HUDEP-2 (cell line): ENCODE data around the gene BOLA1.
"Not testable (repeated sequence)": the region's sequence is repeated elsewhere in the genome, so short reads cannot be mapped to it uniquely, and the experiment has no call there.

Experiments
- DNase-seq, 76 experiments: peaks; one replicate each; lab custom pipeline; 2025; ENCODE audit not compliant: unreplicated experiment in 76 of 76; lab: John Stamatoyannopoulos, UW

The BOLA1 gene

DNA sequence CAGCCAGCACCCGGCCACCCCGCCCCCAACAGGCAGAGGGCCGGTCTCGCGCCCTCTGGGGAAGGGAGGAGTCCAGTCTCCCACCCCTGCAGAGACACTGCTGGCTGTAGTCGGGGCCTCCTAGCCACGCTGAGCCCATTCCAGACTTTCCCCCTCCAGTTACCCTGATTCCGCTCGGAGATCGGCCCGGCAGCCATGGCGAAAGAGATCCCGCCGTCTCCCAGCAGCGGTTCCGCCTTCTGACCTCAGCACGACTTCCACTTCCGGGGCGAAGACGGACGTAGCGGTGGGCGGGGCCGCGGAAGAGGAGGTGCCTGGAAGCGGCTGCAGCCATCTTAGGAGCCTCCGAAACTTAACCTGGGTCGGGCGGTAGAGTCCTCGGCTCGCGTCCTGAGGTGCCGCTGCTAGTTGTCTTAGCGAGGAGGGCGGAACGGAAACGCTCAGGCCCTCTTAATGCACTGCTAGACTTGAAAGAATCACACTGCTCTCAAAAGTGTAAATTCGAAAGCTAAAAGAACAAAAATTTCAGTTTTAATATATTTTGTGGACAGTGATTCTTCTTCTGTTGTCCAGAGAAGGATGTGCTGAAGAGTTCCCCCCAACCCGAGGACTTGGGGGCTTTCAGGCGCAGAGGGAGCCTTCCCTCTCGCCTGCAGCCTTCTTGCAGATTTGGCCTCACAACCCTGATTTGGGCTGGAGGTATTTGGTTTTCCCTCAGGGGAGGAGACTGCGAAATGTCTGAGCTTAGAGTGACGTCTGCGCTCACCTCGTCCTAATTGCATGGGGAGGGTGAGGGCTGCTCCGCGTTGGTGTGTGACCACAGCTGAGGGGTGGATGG lies 28.4 kb downstream of the BOLA1 start, which contains the start of gene SF3B4:
TSS of gene SF3B4 (minus strand) at position 241 of the 838 bp plus-strand sequence. CDS start at position 197, 44 bp downstream.
- DNase-seq, result peak in 74 of 76 experiments; percentile 39 to 94 (median 84)

DNA sequence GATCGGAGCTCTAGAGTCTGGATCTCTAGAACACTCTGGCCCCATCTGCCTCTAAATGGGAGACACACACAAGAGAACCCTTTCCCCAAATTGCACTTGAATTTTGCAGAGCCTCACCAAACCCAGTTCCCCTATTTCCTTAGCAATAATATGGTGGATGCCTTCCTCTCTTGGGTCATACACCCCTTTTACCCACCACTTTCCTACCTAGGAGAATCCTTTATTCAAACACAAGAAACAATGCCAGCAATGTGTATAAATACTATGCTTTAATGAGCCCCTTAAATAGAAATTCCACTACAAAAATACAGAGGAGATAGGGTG lies 29.0 kb downstream of the BOLA1 start:
- DNase-seq, result no peak

DNA sequence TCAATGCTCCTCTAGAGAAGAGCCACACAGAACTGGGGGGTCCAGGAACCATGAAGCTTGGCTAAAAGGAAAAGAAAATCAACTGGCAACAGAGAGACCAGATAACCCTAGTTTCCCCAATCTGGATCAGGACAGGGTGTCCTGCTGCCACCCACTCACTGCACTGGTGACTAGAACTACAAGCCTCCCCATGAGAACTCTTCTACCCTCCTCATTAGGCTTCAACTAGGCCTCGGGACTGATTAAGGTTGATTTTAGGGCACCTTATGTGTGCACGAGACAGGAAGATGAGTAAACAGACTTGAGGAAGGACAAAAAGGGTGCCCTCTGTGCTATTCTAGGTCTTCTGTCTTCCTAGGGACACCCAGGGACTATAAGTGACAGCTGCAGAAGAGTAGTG lies 30.5 kb downstream of the BOLA1 start:
- no peak for DNase-seq

DNA sequence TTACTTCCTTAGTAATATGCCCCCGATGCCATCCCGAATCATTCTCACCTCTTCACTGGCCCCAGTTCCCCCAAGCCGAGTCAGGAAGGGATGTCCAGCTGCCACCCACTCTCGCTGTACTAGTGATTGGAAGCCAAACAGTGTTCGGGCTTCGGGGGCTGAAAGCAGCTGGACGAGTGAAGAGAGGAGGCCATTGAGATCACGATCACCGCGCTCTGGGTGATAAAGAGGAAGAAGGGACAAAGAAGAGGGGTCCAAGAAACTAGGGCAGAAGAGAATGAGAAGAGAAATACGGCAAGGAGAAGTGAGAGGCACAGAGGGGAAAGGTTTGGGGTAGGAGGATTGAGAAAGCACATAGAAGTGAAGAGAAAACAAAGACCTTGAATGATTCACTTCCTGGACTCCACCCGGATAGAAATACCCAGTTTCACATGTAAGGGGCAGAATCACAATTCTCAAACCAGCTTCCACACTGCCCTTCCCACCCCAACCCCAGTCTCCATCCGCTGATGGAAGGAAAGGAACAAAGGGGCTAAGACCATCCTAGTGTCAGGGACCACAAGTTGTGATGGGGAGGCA lies 31.9 kb downstream of the BOLA1 start:
- no peak for DNase-seq

DNA sequence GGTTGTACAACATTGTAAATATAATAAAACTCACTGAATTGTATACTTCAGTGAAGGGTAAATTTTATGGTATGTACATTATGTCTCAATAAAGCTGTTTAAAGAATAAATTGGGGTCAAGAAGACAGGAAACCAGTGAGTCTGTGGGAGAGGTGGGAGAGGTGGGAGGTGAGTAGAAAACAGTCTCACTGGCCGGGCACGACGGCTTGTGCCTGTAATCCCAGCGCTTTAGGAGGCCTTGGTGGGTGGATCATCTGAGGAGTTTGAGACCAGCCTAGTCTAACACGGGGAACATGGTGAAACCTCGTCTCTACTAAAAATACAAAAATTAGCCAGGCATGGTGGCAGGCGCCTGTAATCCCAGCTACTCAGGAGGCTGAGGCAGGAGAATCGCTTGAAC lies 33.1 kb downstream of the BOLA1 start:
- DNase-seq, result no peak

DNA sequence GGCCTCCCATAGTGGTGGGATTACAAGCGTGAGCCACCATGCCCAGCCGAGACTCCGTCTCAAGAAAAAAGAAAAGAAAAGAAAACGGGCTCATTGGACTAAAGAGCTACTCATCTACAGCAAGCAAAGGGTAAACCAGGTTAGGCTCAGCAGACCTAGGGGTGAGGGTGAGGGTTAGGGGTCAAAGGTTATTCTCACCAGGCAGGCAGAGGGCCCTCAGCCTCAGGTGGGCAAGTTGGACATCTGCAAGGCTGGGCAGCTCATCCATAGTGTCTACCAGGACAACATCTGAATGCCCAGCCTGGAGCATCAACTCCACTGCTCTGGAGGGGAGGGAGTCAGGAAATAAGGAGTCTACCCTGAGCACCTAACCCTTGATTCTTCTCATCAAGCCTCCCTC lies 33.8 kb downstream of the BOLA1 start:
- no peak for DNase-seq

DNA sequence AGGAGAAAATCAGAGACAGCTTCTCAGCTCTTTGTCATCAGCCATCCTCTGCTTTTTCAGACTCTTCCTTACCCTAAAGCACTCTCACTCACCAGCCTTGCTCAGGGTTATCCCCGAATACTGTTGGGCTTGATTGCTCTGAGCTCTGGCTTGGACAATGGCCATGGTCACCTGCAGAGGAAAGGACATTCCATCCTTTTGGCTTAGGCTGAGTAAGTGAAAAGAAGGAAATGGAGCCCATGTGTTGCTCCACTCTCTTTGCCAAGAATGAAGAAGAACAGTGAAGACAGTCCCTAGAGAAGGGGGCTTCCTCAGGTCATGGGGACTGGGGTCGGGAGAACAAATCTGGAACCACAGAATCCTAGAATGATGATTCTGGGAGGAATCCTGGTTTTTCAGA lies 35.0 kb downstream of the BOLA1 start:
- no peak for DNase-seq

DNA sequence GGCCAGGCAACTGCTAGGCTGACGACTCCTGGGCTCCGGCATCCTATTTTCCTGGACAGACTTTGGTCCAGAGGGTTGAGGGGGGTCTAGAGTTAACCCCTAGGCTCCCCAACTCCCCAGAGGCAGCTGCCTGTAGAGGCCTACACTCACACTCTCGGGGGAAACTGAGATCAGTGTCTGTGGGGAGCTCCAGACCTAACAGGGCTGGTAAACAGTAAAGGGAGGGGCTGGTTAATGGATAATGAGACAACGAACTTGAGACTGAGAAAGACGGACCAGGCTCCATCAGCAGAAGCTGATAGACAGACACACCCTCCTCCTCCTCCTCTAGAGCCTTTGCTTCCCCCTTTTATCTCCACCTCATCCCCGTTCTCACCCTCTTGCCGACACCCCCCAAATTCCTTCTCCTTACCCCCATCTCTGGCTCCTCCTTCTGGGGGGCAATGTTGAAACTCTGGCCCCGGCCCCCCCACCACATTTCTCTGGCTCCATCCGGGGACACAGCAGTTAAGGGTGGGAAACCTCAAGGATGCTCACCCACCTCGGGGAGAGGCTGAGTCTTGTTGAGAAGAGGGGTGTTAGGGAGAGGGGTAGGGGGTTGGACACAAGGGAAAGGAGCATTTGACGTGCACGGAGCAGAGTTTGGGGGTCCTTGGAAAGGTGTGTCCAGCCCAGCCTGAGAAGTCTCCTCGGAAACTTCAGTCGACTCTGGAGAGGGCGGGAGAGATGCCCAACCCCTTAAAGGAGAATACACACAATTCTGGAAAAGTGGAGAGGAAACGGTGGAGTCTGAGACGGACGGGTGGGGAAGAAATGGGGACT lies 37.0 kb downstream of the BOLA1 start, which contains the start of gene MTMR11:
TSS of gene MTMR11 (minus strand) at position 710 of the 822 bp plus-strand sequence. CDS start at position 478, 232 bp downstream.
- peak in 10 of 76 experiments; percentile 7 to 30 (median 15) for DNase-seq

DNA sequence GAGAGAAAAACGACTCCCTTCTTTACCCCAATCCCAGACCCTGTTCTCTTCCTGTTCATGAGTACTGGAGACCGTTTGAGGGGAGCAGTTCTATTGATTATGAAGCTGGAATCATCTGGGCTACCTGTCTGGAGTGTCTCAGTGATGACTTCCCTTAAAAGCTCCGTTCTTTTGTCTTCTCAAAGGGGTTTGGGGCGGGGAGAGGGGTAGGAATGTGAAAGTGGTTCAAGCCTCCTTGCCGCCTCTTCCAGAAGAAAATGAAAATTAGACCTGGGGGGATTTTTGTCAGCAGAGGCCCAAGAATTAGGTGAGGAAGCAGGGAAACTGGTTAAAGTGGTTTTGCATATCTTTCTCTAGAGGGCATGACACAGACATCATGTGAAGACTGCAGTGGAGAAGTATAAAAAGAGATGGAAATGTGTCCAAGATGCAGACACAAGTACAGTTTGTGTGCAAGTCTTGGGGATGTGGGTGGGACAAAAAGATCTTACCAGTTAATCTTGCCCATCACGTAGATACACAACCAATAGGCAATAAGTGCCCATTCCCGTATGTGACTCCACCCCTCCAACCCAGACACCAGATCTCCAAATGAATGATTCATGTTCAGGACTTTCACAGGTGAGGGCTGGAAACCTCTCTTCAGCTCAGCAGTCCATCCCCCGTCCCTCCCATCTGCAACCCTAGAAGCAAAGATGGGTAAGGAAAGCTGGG lies 37.8 kb downstream of the BOLA1 start:
- DNase-seq, result peak in 6 of 76 experiments; percentile 3 to 18 (median 12)

DNA sequence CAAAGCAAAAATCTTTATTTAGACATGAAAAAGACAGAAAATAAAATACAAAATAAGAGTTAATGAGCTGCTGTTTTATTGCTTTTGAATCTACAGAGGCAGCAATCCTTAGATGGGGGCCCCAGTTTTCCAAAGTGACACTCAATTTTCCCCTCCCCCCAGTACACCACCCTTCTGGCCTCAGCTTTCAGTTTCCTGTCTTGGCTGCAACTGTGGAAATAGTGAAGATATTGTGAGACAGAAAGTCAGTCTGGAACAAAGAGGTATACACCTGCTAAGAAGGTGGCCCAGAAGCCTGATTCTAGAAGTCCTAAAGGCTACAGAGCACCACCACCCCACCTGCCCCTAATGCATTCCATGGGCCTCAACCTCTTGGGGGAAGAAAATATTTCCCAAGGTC lies 38.4 kb downstream of the BOLA1 start:
- peak in 1 of 76 experiments; percentile 11 for DNase-seq

DNA sequence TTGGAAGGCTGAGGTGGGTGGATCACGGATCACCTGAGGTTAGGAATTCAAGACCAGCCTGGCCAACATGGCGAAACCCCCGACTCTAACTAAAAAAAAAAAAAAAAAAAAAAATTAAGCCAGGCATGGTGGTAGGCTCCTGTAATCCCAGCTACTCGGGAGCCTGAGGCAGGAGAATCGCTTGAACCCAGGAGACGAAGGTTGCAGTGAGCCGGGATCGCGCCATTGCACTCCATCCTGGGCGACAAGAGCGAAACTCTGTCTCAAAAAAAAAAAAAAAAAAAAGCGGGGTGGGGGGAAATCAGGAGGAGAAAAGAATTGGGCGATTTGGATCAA lies 39.3 kb downstream of the BOLA1 start:
- not testable (repeated sequence) for DNase-seq

DNA sequence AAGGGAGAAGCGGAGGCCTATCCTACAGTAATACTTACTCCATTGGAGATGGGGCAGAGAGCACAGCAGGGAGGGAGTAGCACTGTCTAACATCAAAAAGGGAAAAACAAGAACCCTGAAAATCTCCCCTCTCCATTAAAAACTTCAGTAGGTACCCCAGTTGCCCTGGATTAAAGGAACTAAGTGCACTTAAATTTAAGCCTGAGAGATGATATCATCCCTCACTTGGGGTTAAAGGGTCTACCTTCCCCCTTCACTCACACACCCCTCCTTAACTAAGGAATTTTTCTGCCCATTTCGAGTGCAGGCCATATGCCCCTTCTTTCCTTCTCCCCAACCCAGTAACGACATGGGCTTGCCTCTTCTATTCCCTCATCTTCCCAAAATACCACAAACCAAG lies 41.1 kb downstream of the BOLA1 start:
- no peak for DNase-seq

DNA sequence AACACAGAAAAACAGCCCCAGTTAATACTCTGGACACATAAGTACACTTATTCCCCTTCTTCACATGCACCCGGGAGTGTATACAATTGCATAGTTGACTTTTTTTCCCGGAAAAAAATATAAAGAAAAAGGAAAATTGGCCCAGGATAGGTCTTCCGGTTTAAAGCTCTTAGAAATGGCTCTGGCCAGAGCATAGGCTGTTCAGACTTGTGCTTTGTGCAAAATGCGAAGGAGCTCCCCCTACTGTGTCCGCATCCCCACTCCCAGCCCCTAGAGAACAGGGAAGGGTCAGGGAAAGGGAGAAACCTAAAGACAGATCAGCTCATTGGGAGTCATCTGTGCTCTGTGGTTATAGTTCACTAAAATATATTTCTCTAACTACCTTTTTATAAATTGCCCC lies 42.8 kb downstream of the BOLA1 start:
- DNase-seq, result no peak

DNA sequence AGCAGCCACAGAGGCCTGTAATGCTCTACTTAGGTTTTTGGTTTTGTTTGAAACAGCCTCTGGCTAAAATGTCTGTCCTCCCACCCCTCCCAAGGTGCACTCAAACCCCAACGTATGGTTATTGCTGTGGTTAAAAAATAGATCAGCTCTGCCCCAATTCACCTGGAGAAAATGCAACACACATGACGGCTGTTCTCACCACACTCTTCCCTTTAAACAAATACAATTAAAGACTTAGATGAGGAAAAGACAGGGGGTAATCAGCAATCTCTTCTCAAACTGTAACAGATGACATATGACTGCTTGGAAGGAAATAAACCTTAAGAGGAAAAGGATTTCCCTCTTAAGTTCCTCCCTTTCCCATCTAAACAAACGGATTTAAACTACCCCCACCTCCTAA lies 43.5 kb downstream of the BOLA1 start:
- no peak for DNase-seq

DNA sequence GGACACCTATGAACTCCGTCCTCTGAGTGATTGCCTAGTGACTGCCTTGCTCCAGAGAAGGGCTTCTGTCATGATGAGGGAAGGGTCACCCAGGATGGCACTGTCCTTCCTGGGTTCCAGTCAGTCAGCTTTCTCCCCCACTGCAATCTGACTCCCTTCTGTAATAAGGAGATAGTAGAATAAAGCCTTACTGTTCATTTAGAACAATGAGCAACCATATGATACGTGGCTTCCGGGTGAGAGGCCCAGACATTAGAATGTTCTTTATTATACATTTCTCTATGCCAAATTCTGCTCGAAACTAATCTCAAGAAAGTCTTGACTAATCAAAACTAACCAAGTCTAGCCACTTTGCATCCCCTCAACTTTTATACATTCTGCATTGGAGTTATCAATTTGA lies 45.8 kb downstream of the BOLA1 start:
- no peak for DNase-seq

DNA sequence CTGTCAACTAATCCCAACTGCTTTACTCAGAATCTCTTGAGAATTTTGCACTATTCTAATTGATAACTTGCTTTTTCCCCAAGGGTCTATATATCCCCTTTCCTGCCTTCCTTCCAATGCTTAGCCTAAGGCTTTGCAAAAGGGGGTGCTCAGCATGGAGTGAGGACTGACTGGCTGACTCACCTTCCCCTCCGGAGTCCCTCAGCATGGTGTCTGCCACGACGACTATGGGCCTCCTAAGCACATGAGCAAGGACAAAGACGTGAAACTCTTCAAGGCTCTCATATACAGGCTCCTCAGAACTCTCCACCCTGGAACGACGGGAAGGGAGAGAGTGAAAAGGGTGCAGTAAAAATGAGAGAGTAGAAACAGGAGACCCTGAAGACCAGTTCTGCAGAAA lies 50.5 kb downstream of the BOLA1 start:
- no peak for DNase-seq
